A549 (cell line): Measurements from ENCODE around the gene POMC. TPM values are rescaled to one million over a fixed set of nuclear protein-coding genes. Genes with fewer than 3 reads are reported as not detected.
"Not testable (repeated sequence)": the region's sequence is repeated elsewhere in the genome, so short reads cannot be mapped to it uniquely, and the experiment has no call there.

Experiments
- ATAC-seq, 2 experiments: fragments of 200-7000 bp in 1 of 2; fragments of >200 bp in 1 of 2; cut with Nextera tagmentation in 1 of 2; cut with Tn5 transposase in 1 of 2; 3 replicates each; pipeline versions ENCODE4 v1.8.0 to v1.9.1; 2018 to 2020; ENCODE audit warnings: mild to moderate bottlenecking in 1 of 2, moderate library complexity in 1 of 2
- CTCF ChIA-PET: fragments of 300-600 bp; sonication (Branson Sonifier 250); formaldehyde crosslinking; extraction: SDS; loops from one replicate; lab custom pipeline; 2021; ENCODE audit warnings: antibody characterized with exemption, inconsistent platforms; lab: Yijun Ruan, JAX
- POLR2A ChIA-PET: fragments of 350-600 bp; formaldehyde crosslinking; extraction: SDS; loops from one replicate; lab custom pipeline; 2021; ENCODE audit warnings: antibody characterized with exemption, inconsistent platforms; lab: Yijun Ruan, JAX
- DNase-seq, 2 experiments: peaks; one replicate each; pipeline versions ENCODE4 v3.0.0 to v3.0.0-alpha.2; 2011 to 2016; ENCODE audit warnings: low read depth in 1 of 2, low spot score in 1 of 2
- FAIRE-seq: peaks from 2 replicates; lab custom pipeline; 2011; peaks lifted over from hg19 to GRCh38; lab: Jason Lieb, UNC
- H3K27ac ChIP-seq, 2 experiments: fragments of >200 bp; sonication (Bioruptor Twin); formaldehyde crosslinking; 3 replicates each; pipeline ENCODE4 v1.5.1; 2016 to 2017
- H3K4me1 ChIP-seq: fragments of >200 bp; sonication (Bioruptor Twin); formaldehyde crosslinking; 3 replicates; pipeline ENCODE4 v1.6.1; 2016
- H3K4me2 ChIP-seq: fragments of >200 bp; sonication (Bioruptor Twin); formaldehyde crosslinking; 3 replicates; pipeline ENCODE4 v1.6.1; 2016
- H3K4me3 ChIP-seq: fragments of >200 bp; sonication (Bioruptor Twin); formaldehyde crosslinking; 3 replicates; pipeline ENCODE4 v1.5.1; 2016
- H3K9me3 ChIP-seq: fragments of >200 bp; sonication (Bioruptor Twin); formaldehyde crosslinking; 3 replicates; pipeline ENCODE4 v1.6.1; 2016
- FOSB ChIP-seq: fragments of 250-450 bp; sonication (Bioruptor Pico); IDR thresholded peaks from 2 replicates; pipeline ENCODE4 v1.5.0; 2020; ENCODE audit warnings: mild to moderate bottlenecking, moderate library complexity
- FOXS1 ChIP-seq: fragments of 250-450 bp; sonication (Bioruptor Pico); IDR thresholded peaks from 2 replicates; pipeline ENCODE4 v1.5.0; 2020; ENCODE audit warnings: mild to moderate bottlenecking, moderate library complexity
- HOXB13 ChIP-seq: fragments of 250-450 bp; sonication (Bioruptor Pico); IDR thresholded peaks from 2 replicates; pipeline ENCODE4 v1.5.0; 2020; ENCODE audit warnings: low read depth, mild to moderate bottlenecking, moderate library complexity
- HOXB5 ChIP-seq: fragments of 250-450 bp; sonication (Bioruptor Pico); IDR thresholded peaks from 2 replicates; pipeline ENCODE4 v1.5.0; 2020; ENCODE audit warnings: mild to moderate bottlenecking, moderate library complexity
- JUNB ChIP-seq: fragments of >200 bp; sonication (Bioruptor Twin); formaldehyde crosslinking; IDR thresholded peaks from 2 replicates; pipeline ENCODE4 v1.6.1; 2016
- NPAS2 ChIP-seq: fragments of 250-450 bp; sonication (Bioruptor Pico); IDR thresholded peaks from 2 replicates; pipeline ENCODE4 v1.8.0; 2022; ENCODE audit warnings: mild to moderate bottlenecking, moderate library complexity, borderline replicate concordance
- POLR2A ChIP-seq: IDR thresholded peaks from 2 replicates; pipeline ENCODE4 v1.6.1; 2012; ENCODE audit warnings: mild to moderate bottlenecking, low read length
- RAD21 ChIP-seq, 2 experiments: fragments of >200 bp in 1 of 2; sonication (Bioruptor Twin) in 1 of 2; formaldehyde crosslinking in 1 of 2; IDR thresholded peaks in 1 of 2; conservative IDR thresholded peaks in 1 of 2; 2 replicates in 1 of 2; 3 replicates in 1 of 2; pipeline ENCODE4 v1.6.1; 2012 to 2018; ENCODE audit warnings: inconsistent platforms in 1 of 2
- RNF2 ChIP-seq: fragments of 200-600 bp; sonication (generic); IDR thresholded peaks from 2 replicates; pipeline ENCODE4 v1.6.1; 2016; ENCODE audit warnings: low read depth, mild to moderate bottlenecking, antibody characterized with exemption, moderate library complexity, borderline replicate concordance
- TFCP2L1 ChIP-seq: fragments of 250-450 bp; sonication (Bioruptor Pico); IDR thresholded peaks from 2 replicates; pipeline ENCODE4 v1.5.0; 2021; ENCODE audit warnings: mild to moderate bottlenecking
- WGBS: methylation state at CpG from one replicate; pipeline ENCODE4 v1.1.6; 2017; ENCODE audit errors: missing lambda C conversion rate; 5-methylcytosine and 5-hydroxymethylcytosine counted together
- polyA plus RNA-seq, 4 experiments: library from polyadenylated mRNA; depleted of rRNA in 3 of 4; stranded (reverse); fragments of >200 nt; fragmentation: RNase III in 1 of 4; extraction: RNeasy Plus Mini Kit Qiagen cat#74134 plus additional on column Dnase treatment in 1 of 4; gene quantifications; 2 replicates in 3 of 4; 3 replicates in 1 of 4; pipeline ENCODE4 v1.2.3, GENCODE V29; 2011 to 2017
- TF ChIP-seq, protein P1 (sequence below): fragments of 250-450 bp; sonication (Bioruptor Pico); IDR thresholded peaks from 2 replicates; pipeline ENCODE4 v1.5.0; 2020; ENCODE audit warnings: low read depth, mild to moderate bottlenecking, moderate library complexity
- TF ChIP-seq, protein P2 (sequence below): fragments of 150-350 bp; IDR thresholded peaks from 2 replicates; pipeline ENCODE4 v1.6.1; 2014; ENCODE audit warnings: low read depth, mild to moderate bottlenecking, low read length
- TF ChIP-seq, protein P3 (sequence below): fragments of >200 bp; sonication (Bioruptor Twin); formaldehyde crosslinking; IDR thresholded peaks from 3 replicates; pipeline ENCODE4 v1.5.1; 2016
- TF ChIP-seq, protein P4 (sequence below): IDR thresholded peaks from 2 replicates; pipeline ENCODE4 v1.6.1; 2012; ENCODE audit warnings: low read depth, borderline replicate concordance
- TF ChIP-seq, protein P5 (sequence below): fragments of >200 bp; sonication (Bioruptor Twin); formaldehyde crosslinking; IDR thresholded peaks from 3 replicates; pipeline ENCODE4 v1.6.1; 2016
- TF ChIP-seq, protein P6 (sequence below): fragments of 250-450 bp; sonication (Bioruptor Pico); IDR thresholded peaks from 2 replicates; pipeline ENCODE4 v1.5.0; 2021; ENCODE audit warnings: mild to moderate bottlenecking, moderate library complexity, borderline replicate concordance

Gene POMC
- polyA plus RNA-seq, 2 of the 4 experiments (the other 2 are of a cell fraction) = not detected

DNA sequence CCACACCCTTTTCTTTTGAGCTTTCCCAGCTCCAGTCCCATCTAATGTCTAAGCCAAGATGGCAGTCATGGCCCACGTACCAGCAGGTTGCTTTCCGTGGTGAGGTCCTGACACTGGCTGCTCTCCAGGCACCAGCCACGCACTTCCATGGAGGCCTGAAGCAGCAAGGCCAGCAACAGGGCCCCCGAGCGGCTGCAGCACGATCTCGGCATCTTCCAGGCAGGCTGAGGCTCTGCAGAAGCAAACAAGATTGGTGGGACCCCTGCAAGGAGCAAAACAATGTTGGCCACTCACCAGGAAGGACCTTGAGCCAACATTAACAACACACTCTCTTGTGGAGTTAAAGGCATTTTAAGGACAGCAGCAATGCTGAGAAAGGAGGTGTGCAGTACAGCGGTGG is 3.8 kb downstream of the POMC start:
- Histone ChIP-seq H3K4me2 (no peak overlapping the region), H3K27ac (no peak overlapping the region), H3K9me3 (no peaks in the 10 kb centered on the region)
- 60% methylated on average over 8 of the region's 8 CpGs for WGBS
- POLR2A ChIA-PET = no interaction called here
- TF ChIP-seq HOXB5 (CRISPR knock-in tag) (no peak), FOXS1 (no peak), TFCP2L1 (CRISPR knock-in tag) (no peak)
- TF ChIP-seq, protein P1, sequence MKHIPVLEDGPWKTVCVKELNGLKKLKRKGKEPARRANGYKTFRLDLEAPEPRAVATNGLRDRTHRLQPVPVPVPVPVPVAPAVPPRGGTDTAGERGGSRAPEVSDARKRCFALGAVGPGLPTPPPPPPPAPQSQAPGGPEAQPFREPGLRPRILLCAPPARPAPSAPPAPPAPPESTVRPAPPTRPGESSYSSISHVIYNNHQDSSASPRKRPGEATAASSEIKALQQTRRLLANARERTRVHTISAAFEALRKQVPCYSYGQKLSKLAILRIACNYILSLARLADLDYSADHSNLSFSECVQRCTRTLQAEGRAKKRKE (CRISPR knock-in tag) = no peak
- TF ChIP-seq, all 56 proteins: peak for 0
- ATAC-seq (no peak), DNase-seq (no peak), FAIRE-seq (no peak)
- Histone ChIP-seq H3K4me1 (no peaks in the 10 kb centered on the region), H3K4me3 (no peak overlapping the region)
- CTCF ChIA-PET = interaction anchor here (0.6 to 5.1 kb wide), 10 partner anchors 10 to 190 kb away, joined by 3 to 87 read pairs (median 4); no protein-coding TSS in a partner anchor

DNA sequence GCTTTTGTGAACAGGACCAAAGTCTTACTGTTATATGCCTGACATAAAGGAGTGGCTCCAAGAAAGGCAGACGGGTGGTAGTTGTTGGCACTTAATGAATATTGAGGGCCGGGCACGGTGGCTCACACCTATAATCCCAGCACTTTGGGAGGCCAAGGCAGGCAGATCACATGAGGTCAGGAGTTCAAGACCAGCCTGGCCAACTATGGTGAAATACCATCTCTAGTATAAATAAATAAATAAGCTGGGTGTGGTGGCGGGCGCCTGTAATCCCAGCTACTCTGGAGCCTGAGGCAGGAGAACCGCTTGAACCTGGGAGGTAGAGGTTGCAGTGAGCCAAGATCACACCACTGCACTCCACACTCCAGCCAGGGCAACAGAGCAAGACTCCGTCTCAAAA is 6.3 kb downstream of the POMC start:
- H3K9me3 ChIP-seq, POLR2A ChIA-PET, H3K4me3 ChIP-seq, FAIRE-seq, H3K27ac ChIP-seq, ATAC-seq, H3K4me1 ChIP-seq, DNase-seq, H3K4me2 ChIP-seq: not testable (repeated sequence)
- CTCF ChIA-PET = interaction anchor here (1.0 to 5.1 kb wide), 5 partner anchors 10 to 187 kb away, joined by 3 to 87 read pairs (median 4); no protein-coding TSS in a partner anchor
- 71% methylated on average over 7 of the region's 7 CpGs for WGBS

DNA sequence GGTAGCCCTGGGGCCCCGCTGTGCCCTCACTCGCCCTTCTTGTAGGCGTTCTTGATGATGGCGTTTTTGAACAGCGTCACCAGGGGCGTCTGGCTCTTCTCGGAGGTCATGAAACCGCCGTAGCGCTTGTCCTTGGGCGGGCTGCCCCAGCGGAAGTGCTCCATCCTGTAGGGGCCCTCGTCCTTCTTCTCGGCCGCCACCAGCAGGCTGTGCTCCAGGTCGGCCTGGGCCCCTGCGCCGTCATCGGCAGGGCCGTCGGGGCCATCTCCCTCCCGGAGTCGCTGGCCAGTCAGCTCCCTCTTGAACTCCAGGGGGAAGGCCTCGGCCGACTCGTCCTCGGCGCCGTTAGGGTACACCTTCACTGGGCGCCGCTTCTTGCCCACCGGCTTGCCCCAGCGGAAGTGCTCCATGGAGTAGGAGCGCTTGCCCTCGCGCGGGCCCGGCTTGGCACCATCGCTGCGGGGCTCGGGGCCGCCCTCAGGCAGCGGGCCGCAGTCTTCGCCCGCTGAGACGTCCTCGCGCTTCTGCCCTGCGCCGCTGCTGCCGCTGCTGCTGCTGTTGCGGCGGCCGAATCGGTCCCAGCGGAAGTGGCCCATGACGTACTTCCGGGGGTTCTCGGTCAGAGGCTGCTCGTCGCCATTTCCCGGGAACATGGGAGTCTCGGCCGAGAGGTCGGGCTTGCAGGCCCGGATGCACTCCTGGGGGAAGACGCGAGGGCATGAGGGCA is 7.2 kb downstream of the POMC start:
- WGBS = 95% methylated on average over 68 of the region's 69 CpGs
- DNase-seq (no peak), FAIRE-seq (no peak), ATAC-seq (no peak)
- Histone ChIP-seq H3K9me3 (no peaks in the 10 kb centered on the region), H3K4me1 (no peaks in the 10 kb centered on the region), H3K27ac (no peak overlapping the region), H3K4me3 (no peak overlapping the region), H3K4me2 (no peak overlapping the region)
- TF ChIP-seq, protein P2, sequence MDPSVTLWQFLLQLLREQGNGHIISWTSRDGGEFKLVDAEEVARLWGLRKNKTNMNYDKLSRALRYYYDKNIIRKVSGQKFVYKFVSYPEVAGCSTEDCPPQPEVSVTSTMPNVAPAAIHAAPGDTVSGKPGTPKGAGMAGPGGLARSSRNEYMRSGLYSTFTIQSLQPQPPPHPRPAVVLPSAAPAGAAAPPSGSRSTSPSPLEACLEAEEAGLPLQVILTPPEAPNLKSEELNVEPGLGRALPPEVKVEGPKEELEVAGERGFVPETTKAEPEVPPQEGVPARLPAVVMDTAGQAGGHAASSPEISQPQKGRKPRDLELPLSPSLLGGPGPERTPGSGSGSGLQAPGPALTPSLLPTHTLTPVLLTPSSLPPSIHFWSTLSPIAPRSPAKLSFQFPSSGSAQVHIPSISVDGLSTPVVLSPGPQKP = no peak
- no peak for TF ChIP-seq JUNB
- TF ChIP-seq, protein P3, sequence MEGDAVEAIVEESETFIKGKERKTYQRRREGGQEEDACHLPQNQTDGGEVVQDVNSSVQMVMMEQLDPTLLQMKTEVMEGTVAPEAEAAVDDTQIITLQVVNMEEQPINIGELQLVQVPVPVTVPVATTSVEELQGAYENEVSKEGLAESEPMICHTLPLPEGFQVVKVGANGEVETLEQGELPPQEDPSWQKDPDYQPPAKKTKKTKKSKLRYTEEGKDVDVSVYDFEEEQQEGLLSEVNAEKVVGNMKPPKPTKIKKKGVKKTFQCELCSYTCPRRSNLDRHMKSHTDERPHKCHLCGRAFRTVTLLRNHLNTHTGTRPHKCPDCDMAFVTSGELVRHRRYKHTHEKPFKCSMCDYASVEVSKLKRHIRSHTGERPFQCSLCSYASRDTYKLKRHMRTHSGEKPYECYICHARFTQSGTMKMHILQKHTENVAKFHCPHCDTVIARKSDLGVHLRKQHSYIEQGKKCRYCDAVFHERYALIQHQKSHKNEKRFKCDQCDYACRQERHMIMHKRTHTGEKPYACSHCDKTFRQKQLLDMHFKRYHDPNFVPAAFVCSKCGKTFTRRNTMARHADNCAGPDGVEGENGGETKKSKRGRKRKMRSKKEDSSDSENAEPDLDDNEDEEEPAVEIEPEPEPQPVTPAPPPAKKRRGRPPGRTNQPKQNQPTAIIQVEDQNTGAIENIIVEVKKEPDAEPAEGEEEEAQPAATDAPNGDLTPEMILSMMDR = no peak
- no peak for TF ChIP-seq RNF2
- TF ChIP-seq, protein P4, sequence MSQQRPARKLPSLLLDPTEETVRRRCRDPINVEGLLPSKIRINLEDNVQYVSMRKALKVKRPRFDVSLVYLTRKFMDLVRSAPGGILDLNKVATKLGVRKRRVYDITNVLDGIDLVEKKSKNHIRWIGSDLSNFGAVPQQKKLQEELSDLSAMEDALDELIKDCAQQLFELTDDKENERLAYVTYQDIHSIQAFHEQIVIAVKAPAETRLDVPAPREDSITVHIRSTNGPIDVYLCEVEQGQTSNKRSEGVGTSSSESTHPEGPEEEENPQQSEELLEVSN = no peak
- no peak for TF ChIP-seq FOSB
- no peak for TF ChIP-seq NPAS2 (CRISPR knock-in tag)
- TF ChIP-seq HOXB13 = no peak
- TF ChIP-seq, protein P5, sequence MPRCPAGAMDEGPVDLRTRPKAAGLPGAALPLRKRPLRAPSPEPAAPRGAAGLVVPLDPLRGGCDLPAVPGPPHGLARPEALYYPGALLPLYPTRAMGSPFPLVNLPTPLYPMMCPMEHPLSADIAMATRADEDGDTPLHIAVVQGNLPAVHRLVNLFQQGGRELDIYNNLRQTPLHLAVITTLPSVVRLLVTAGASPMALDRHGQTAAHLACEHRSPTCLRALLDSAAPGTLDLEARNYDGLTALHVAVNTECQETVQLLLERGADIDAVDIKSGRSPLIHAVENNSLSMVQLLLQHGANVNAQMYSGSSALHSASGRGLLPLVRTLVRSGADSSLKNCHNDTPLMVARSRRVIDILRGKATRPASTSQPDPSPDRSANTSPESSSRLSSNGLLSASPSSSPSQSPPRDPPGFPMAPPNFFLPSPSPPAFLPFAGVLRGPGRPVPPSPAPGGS = no peak
- TF ChIP-seq POLR2A = no peak
- no peak for TF ChIP-seq RAD21 (conservative IDR thresholded peaks at IDR 0.05 in 1 of 2, IDR thresholded peaks at IDR 0.05 in 1 of 2)
- TF ChIP-seq, protein P6, sequence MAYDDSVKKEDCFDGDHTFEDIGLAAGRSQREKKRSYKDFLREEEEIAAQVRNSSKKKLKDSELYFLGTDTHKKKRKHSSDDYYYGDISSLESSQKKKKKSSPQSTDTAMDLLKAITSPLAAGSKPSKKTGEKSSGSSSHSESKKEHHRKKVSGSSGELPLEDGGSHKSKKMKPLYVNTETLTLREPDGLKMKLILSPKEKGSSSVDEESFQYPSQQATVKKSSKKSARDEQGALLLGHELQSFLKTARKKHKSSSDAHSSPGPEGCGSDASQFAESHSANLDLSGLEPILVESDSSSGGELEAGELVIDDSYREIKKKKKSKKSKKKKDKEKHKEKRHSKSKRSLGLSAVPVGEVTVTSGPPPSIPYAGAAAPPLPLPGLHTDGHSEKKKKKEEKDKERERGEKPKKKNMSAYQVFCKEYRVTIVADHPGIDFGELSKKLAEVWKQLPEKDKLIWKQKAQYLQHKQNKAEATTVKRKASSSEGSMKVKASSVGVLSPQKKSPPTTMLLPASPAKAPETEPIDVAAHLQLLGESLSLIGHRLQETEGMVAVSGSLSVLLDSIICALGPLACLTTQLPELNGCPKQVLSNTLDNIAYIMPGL = no peak
- ChIA-PET POLR2A (no interaction called here), CTCF (interaction anchor here (2.0 kb wide), 1 partner anchor 186 kb away, joined by 5 read pairs; no protein-coding TSS in a partner anchor)
